Measurements from ENCODE around the gene PDZD7. TPM values are rescaled to one million over a fixed set of nuclear protein-coding genes. Genes with fewer than 3 reads are reported as not detected.

The PDZD7 gene
- total and polyA plus RNA-seq, 9 of the 15 experiments (the other 6 are each of a cell fraction or from before 2014, with no cell fraction given), result 0.04 to 0.24 (median 0.08) TPM; not detected in 3

DNA sequence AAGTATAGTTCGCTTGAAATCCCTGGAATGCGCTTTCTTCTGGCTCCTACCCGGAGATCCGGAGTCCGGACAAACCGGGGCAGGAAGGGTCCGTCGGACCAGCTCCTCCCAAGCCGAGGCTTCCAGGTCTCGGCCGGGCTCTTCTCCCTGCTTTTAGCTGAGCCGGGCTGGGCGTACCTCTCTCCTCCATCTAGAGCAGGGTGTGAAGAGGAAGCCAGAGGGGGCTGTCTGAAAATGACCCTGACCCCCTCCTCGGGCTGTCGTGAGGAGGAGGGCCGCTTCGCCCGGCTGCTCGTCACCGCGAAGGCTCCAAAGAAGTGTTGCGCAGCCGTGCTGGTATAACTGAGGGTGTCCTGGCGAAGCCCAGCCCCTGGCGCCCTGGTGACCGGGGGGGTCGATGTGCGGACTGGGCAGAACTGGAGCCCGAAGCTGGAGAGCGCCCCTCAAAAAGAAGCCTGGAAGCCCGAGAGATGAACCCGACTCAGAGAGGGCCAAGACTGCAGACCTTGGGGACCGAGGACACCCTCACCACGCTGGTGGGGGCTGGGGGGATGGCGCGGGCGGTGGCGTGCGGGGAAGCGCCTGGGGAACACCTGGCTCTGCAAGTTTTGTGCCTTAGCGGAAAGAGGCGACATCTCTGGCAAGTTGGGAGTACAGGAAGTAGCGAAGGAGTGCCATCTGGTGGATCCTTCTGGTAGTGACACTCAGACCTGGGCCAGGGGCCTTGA, 36.6 kb upstream of the PDZD7 start (continued):
- TF ChIP-seq, protein P1, sequence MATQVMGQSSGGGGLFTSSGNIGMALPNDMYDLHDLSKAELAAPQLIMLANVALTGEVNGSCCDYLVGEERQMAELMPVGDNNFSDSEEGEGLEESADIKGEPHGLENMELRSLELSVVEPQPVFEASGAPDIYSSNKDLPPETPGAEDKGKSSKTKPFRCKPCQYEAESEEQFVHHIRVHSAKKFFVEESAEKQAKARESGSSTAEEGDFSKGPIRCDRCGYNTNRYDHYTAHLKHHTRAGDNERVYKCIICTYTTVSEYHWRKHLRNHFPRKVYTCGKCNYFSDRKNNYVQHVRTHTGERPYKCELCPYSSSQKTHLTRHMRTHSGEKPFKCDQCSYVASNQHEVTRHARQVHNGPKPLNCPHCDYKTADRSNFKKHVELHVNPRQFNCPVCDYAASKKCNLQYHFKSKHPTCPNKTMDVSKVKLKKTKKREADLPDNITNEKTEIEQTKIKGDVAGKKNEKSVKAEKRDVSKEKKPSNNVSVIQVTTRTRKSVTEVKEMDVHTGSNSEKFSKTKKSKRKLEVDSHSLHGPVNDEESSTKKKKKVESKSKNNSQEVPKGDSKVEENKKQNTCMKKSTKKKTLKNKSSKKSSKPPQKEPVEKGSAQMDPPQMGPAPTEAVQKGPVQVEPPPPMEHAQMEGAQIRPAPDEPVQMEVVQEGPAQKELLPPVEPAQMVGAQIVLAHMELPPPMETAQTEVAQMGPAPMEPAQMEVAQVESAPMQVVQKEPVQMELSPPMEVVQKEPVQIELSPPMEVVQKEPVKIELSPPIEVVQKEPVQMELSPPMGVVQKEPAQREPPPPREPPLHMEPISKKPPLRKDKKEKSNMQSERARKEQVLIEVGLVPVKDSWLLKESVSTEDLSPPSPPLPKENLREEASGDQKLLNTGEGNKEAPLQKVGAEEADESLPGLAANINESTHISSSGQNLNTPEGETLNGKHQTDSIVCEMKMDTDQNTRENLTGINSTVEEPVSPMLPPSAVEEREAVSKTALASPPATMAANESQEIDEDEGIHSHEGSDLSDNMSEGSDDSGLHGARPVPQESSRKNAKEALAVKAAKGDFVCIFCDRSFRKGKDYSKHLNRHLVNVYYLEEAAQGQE (IDR thresholded peaks at IDR 0.05; ENCODE audit: borderline replicate concordance), result peak; percentile 84
- TF ChIP-seq, protein P1 (CRISPR knock-in tag; IDR thresholded peaks at IDR 0.05; ENCODE audit: low read depth), result no peak
- TF ChIP-seq, protein P2, sequence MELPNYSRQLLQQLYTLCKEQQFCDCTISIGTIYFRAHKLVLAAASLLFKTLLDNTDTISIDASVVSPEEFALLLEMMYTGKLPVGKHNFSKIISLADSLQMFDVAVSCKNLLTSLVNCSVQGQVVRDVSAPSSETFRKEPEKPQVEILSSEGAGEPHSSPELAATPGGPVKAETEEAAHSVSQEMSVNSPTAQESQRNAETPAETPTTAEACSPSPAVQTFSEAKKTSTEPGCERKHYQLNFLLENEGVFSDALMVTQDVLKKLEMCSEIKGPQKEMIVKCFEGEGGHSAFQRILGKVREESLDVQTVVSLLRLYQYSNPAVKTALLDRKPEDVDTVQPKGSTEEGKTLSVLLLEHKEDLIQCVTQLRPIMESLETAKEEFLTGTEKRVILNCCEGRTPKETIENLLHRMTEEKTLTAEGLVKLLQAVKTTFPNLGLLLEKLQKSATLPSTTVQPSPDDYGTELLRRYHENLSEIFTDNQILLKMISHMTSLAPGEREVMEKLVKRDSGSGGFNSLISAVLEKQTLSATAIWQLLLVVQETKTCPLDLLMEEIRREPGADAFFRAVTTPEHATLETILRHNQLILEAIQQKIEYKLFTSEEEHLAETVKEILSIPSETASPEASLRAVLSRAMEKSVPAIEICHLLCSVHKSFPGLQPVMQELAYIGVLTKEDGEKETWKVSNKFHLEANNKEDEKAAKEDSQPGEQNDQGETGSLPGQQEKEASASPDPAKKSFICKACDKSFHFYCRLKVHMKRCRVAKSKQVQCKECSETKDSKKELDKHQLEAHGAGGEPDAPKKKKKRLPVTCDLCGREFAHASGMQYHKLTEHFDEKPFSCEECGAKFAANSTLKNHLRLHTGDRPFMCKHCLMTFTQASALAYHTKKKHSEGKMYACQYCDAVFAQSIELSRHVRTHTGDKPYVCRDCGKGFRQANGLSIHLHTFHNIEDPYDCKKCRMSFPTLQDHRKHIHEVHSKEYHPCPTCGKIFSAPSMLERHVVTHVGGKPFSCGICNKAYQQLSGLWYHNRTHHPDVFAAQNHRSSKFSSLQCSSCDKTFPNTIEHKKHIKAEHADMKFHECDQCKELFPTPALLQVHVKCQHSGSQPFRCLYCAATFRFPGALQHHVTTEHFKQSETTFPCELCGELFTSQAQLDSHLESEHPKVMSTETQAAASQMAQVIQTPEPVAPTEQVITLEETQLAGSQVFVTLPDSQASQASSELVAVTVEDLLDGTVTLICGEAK (IDR thresholded peaks at IDR 0.05), result 0 out of 2 replicates have a peak, but pooled peaks have one; percentile 18
- TF ChIP-seq, protein P2 (CRISPR knock-in tag; IDR thresholded peaks at IDR 0.05), result no peak
- TF ChIP-seq ETV5 (CRISPR knock-in tag; IDR thresholded peaks at IDR 0.05; ENCODE audit: low read depth), result 0 out of 2 replicates have a peak, but pooled peaks have one; percentile 22
- TF ChIP-seq MYBL2 (IDR thresholded peaks at IDR 0.05; ENCODE audit: low read depth), result no peak
- no peak for TF ChIP-seq MYBL2 (CRISPR knock-in tag; IDR thresholded peaks at IDR 0.05; ENCODE audit: borderline replicate concordance)
- TF ChIP-seq ZEB2 (IDR thresholded peaks at IDR 0.05), result peak; percentile 53; the same call in 1 of the 2 replicates
- TF ChIP-seq NBN (IDR thresholded peaks at IDR 0.05; ENCODE audit: low read depth), result no peak
- no peak for TF ChIP-seq RFX5 (IDR thresholded peaks at IDR 0.05; ENCODE audit: low read depth, low read length)
- TF ChIP-seq NFIC (IDR thresholded peaks at IDR 0.05), result no peak
